Activated T-cell treated with anti-CD3 and anti-CD28 coated beads for 1 hour (primary cell): ENCODE measurements around the gene RGL1.

Experiments
- DNase-seq: peaks from one replicate; pipeline ENCODE4 v3.0.0-alpha.2; 2020; ENCODE audit warnings: low read depth

RGL1 gene

GRCh38 chr1:183869664-183870063 is 64.7 kb downstream of the RGL1 start:
- DNase-seq, result no peak

- no peak for DNase-seq
These were observed 65.6 kb downstream of the RGL1 start for GRCh38 chr1:183870351-183871077.

DNA sequence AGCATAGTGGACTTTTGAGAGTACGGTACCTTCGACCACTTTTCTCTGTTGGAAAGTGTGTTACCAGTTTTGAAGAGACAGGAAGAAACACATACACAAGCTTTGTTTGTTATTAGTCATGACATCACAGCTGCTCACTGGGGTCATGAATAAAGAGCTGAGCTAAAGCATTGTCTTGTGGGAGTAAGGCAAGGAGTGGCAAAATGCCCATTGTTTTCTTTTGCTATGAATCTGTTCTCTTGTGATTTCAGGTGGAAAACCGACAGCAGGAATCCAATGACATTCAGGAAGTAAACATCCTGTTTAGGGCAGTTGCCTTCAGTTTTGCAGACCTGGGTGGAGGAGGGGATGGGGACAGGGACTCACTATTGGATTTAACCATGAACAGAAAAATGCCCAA is 66.2 kb downstream of the RGL1 start:
- DNase-seq, result no peak

DNA sequence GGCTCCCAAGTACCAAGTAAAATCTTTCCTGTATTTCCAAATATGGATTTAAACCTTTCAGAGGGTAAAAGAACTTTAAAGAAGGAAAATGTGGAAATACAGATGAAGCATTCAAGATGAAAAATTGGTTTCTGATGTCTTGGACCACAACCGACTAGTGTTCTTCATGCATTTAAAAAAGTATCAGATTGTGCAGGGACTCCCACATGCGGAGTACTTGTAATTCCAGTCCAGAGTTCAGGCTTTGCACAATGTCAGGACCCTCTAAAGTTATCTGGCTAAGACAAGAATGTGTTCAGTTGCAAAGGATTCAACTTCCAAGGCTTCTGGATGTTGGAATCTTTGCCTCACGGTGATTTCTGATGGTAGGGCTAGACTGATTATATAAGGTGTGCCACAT is 66.7 kb downstream of the RGL1 start:
- DNase-seq, result no peak

DNA sequence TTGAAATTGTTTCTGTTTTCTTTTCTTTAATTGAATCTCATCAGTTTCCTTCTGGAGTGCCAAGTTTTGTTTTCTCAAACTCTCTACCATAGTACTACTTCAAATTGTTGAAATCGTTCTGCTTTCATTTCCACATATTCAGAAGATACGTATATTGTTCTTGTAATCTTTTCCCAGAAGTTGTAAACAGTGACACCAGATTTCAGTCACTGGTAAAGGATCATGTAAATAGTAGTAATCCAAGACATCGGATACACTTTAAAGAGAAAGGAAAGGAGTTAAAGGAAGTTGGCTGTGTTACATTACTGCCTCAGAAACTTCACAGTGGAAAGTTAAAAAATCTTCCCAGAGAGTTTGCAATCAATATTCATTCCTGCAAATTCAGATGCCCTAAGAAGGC is 67.5 kb downstream of the RGL1 start:
- no peak for DNase-seq

GRCh38 chr1:183873642-183874041 is 68.7 kb downstream of the RGL1 start:
- no peak for DNase-seq

DNA sequence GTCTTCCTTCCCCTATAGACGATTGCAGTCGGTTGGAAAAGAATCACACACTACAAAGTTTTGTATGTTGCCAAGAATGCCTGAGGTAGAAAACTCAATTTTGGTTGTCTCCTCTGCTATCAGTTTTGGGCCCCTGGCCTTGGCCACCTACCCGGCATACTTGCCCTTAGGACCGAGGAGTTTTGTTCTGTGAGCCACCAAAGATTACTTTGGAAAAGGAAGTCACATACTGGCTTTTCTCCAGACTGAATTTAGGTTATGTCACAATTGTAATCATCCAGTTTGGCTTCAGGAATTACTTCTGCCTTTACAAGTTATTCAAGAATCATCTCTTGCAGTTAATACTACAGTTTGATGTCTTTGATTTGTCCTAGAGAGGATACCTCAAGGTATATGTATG is 71.4 kb downstream of the RGL1 start:
- no peak for DNase-seq

GRCh38 chr1:183877053-183877720 is 72.3 kb downstream of the RGL1 start:
- no peak for DNase-seq

DNA sequence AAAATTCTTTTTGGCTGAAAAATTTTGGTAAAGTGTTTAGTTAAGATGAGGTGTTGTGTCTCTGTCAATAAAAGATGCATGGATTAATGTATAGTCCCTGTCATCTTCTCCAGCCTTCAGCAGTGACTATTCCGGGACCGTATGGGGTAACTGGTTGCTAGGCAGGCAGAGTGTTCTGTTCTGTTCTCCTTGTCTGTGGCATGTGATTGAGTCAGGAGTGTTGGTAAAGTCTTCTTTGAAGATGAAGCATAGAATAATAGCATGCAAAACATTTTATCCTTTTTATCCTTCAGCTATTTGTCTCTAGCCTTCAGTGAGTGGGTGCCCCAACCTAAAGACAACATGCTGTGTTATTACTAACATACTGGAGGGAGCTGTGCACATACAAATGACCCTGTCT is 74.6 kb downstream of the RGL1 start:
- no peak for DNase-seq

DNA sequence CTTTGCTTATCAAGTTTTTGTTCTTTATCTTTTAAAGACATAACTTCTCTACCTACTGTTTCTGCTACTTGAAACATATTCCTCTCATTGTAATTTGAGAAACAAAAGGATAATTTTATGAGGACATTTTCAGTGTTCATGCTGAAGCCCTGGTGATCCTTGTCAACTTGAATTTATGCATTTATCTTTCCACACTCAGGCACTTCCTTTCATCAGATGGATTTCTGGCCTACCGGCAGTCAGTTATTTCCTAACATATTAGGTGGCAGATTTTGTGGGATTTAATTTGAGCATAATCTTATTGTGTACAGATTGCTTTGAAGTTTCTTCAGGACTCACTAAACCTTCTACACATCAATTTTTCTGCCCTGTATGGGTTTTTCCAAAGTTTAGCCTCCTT is 75.0 kb downstream of the RGL1 start:
- no peak for DNase-seq

DNA sequence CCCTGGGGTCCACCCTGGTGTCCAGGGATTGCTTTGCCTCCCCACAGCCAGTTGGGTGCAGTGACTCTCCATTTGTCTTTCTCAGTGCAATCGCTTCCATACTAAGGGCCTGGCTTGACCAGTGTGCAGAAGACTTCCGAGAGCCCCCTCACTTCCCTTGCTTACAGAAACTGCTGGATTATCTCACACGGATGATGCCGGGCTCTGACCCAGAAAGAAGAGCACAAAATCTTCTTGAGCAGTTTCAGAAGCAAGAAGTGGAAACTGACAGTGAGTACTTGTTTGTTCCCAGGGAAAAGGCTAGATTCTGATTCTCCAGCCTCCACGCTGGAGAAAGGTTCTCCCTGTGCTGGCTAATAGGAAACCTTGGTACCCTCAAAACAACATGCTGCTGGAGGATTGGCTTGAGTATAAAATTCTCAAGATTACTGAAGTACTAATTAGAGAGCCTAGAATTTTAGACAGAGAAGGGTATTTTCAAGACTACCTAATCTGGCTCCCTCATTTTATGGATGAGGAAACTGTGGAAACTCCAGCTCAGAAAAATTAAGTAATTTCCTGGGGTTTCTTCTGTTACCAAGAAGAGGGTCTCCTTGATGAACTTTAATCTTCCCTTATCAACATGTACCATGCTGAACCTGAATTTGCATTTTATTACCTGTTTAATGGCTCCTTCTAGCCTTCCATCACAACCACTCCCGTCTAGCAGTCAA is 75.8 kb downstream of the RGL1 start:
- DNase-seq, result no peak

GRCh38 chr1:183881387-183882131 is 76.6 kb downstream of the RGL1 start:
- DNase-seq, result no peak

DNA sequence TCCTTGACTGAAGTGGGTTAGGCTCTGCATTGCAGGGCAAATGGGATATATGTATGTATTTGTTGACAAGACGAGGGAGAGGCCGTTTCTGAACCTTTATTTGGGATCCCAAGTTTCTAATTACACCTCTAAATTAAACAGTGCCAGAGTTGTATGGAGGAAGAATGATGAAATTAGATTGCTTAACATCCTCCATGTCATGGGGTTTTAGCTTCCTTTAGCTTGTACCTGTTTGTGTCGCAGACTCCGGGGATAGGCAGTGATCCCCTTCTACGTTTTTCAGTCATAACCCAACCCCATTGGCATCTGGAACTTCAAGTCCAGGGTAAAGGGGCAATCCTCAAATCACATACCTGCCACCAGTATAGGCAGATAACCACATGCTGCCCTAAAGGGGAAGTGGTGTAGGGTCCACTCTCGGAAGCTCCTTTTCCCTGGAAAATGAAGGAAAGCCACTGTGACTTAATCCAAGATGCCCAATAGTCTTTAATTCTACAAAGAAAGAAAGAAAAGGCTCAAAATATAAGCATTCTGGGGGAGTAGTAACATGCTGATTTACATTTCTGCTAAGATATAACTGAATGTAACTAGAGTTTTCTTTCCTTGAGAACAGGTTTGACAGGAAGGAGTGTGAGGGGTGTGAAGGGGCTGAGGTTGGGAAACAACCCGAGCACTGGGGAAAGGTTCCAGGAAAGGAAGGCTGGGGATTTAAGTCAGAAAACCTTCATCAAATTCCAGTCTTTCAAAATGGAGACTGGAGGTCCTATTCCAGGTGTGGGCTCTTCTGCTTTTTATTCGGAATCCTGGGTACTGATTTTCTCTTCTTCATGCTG is 77.6 kb downstream of the RGL1 start:
- no peak for DNase-seq

GRCh38 chr1:183883623-183884022 is 78.7 kb downstream of the RGL1 start:
- DNase-seq, result no peak

DNA sequence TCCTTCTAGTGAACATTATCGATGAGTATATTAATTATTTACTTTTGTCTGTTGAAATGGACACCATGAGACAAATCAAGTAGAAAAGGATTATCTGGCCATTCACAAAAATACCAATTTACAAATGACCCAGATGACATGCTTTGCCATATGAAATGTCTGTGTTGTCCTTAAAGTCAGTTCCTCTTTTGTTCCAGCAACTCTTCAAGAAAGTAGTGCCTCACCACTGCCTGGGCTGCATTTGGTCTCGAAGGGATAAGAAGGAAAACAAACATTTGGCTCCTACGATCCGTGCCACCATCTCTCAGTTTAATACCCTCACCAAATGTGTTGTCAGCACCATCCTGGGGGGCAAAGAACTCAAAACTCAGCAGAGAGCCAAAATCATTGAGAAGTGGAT is 79.6 kb downstream of the RGL1 start:
- DNase-seq, result no peak

DNA sequence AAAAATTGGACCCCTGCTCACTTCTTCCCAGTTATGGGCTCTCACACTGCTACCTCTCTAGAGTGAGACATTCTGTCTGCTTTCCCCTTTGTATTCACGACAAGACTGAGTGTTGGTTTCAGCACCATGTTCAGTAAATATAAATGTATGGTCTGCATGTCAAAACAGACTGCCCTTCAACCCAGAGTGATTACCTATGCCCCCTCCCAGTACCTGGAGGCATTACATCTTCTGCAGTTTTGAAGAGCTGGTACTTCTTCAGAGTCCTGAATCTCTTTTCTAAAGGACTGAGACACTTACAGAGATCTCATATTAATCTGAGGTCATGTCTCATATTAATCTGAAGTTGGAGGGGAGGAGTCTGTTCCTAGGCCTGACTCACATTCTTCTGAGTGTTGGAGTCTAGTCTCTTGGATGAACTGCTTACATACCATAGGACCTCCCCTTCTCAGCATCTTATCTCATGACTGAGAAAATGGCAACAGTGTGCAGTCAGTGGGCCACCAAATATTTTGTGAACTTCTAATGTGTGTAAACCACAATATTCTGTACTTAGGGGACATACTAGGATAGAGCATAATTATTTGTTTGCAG is 80.3 kb downstream of the RGL1 start:
- no peak for DNase-seq

DNA sequence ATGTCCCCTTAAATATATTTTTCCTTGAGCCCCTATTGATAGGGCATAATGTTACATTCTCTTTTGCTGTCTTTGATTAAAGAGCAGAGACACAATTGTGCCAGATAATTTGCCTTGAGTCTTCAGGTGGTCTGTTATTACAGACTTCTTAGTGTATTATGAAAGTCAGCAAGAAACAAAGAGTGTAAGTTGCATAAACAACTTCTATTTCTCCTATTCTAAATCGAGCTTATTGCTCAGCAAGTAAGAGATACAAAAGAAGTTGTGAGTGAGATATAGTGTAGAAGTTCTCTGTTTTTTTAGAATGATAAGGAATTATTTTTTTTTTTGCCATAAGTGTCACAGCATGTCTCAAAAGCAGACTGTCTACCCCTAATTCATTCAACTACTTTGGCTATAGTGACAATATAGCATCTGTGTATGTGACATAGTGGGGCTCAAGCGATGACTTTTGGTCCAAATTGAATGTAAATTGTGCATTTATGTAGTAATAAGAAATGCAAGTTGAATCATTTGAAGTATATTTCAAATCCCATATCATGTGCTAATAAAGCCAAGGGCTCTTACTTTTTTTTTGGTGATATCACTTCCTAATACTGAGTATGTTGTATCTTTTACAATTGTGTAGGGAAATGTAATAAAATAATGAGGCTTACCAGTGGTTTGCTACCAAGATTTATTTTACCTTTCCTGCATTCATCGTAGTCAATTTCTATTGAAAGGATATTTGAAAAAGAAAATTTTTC is 81.3 kb downstream of the RGL1 start:
- no peak for DNase-seq

DNA sequence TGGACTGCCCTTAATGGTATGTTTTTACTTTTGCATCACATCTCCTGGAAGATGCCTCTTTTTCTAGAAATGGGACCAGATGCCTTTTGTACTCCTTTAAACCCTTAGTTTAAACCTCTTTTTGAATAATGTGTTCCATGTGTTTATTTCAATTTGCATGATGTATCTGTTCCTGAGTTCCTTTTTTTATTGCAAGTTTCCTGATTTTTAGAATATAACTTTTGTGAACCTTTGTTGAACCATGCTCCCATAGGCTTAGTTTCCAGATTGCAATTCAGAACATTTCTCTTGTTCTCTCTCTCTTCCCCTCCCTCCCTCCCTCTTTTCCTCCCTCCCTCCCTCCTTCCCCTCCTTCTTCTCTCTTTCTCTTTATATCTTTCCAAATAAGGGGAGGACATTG is 81.9 kb downstream of the RGL1 start:
- no peak for DNase-seq

- DNase-seq, result no peak
These were observed 83.2 kb downstream of the RGL1 start for GRCh38 chr1:183887826-183888819.
